GM21360 (cell line): Measurements from ENCODE around the gene OSBPL1A.

Experiments used
- ATAC-seq: cut with Tn5 transposase; IDR thresholded peaks from one replicate; pipeline ENCODE4 v1.9.1; 2021; ENCODE audit warnings: mild to moderate bottlenecking, moderate library complexity; ENCODE audit not compliant: unreplicated experiment

The OSBPL1A gene

DNA sequence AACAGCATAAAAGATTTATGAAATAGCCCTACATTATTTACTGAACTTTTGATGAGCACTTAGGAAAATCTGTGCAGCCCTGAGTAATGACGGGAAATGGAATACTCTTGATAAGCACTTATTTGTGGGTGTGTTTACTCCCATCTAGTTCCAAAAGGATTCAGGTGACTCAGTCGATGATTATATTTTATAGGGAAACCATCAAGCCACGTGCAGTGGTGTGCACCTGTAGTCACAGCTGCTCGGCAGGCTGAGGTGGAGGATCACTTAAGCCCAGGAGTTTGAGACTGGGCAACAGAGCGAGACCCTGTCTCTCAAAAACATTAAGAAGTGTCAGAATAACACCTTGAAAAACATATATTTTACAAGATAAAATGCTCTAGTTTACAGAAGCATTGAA lies 166.9 kb downstream of the OSBPL1A start:
- ATAC-seq = no peak

DNA sequence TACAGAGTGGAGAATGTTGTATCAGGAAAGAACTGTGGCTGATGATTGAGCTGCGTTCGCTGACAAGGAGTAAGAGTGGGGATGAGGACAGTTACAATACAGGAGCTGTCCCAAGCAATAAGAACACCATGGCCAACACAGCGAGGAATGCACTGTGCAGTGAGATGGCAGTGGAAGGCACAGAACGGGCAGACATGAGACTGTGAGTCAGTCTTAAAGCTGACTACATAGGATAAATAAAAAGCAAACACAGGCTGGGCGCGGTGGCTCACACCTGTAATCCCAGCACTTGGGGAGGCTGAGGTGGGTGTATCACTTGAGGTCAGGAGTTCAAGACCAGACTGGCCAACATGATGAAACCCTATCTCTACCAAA lies 169.0 kb downstream of the OSBPL1A start:
- ATAC-seq = no peak

DNA sequence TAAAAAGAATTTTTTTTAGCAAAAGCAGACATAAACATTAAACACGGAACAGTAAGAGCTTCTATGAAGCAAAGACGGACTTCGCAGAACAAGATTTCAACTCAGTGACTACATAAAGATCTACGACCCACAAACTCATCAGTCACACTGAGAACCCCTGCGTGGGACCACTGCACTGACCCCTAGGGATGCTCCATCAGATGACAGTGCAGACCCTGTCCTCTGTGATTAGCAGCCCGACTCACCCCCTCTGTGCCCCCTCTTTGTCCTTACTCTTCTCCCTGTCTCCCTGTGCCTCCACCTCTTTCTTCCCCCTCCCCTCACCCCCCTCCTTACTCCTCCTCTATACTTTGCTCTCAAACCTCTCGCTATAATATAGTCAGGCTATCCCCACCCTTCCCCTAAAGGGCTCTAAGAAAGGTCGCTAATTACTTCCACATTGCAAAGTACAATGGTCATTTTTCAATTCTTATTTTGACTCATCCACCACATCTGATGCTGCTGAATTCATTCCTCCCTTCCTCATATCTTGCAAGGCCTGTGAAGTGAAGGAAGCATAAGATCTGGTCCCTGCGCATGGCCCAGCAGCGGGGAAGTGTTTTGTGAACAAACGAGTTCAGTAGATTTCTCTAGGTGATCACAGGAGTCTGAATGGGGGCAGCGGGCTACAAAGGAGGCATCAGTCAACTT lies 169.5 kb downstream of the OSBPL1A start:
- ATAC-seq = no peak

GRCh38 chr18:24220318-24220688 lies 177.3 kb downstream of the OSBPL1A start:
- no peak for ATAC-seq

DNA sequence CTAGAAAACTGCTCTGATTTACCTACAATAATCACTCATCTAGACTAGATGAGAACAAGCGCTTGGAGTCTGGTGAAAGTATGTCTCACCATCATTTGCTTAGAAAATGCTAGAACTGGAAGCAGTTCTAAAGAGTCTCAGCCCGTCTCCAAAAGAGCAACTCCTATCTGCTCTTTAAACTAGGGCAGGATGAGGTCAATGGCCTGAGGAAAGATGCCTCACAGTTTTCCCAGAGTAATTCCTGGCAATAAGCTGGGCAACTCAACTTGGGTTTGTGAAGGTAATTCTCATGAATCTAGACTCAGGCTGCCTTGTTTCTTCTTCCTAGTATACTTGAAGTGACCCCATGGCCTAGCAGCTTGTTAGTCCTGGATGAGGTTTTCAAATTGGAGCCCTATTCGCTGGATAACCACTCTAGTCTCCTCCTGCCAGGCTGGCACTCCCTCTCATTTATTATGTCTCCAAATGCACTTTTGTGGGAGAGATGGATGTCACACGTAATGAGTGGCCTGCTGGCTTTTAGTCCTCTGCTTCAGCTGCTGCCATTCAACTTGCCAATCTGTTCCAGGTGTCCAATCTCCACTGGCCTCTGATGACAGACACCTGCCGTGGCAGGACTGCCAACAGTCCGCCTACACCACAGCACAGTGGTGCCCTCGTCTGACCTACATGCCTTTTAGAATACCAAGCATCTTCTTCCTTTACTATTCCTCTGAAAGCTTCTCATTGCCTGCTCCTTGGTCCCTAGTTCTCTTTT lies 177.9 kb downstream of the OSBPL1A start:
- ATAC-seq = no peak

GRCh38 chr18:24214913-24215312 lies 182.7 kb downstream of the OSBPL1A start:
- ATAC-seq = no peak

GRCh38 chr18:24214144-24214543 lies 183.5 kb downstream of the OSBPL1A start:
- no peak for ATAC-seq

DNA sequence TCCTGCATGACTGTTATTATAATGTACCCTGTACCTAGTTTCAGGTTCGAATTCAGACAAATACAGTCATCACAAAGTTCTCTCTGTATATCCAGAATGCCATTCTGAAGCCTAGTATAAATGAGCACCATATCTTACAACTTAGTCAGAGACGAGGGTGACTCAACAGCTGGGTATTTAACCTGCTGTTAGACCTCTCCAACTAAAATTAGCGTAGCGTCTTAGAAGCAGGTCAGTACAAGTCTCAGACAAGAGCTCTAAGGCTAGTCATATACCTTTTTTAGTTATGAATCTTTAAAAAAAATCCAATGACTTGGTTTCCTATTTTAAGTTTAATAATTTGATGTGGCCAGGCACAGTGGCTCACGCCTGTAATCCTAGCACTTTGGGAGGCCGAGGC lies 184.7 kb downstream of the OSBPL1A start:
- no peak for ATAC-seq

GRCh38 chr18:24209558-24209957 lies 188.1 kb downstream of the OSBPL1A start:
- no peak for ATAC-seq

- no peak for ATAC-seq
Measured at GRCh38 chr18:24208270-24209035, 189.2 kb downstream of the OSBPL1A start.

DNA sequence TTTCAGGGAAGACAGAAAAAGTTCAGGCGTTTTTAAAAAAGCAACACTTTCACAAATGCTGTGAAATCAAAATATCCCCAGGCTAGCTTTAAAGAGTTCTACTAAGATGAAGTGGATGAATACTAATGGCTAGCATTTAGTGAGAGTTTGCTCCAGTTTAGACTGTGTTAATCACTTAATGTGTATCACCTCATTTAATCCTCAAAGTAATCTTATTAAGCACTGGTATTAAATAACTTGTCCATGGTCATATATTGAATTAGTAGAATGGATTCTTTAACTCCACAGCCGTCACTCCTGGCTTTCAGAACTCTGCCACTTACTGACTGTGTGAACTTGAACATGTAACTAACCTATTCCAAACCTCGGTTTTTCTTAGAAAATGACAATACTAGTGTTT lies 192.7 kb downstream of the OSBPL1A start:
- ATAC-seq = no peak

GRCh38 chr18:24201699-24202687 lies 195.6 kb downstream of the OSBPL1A start:
- ATAC-seq = no peak

DNA sequence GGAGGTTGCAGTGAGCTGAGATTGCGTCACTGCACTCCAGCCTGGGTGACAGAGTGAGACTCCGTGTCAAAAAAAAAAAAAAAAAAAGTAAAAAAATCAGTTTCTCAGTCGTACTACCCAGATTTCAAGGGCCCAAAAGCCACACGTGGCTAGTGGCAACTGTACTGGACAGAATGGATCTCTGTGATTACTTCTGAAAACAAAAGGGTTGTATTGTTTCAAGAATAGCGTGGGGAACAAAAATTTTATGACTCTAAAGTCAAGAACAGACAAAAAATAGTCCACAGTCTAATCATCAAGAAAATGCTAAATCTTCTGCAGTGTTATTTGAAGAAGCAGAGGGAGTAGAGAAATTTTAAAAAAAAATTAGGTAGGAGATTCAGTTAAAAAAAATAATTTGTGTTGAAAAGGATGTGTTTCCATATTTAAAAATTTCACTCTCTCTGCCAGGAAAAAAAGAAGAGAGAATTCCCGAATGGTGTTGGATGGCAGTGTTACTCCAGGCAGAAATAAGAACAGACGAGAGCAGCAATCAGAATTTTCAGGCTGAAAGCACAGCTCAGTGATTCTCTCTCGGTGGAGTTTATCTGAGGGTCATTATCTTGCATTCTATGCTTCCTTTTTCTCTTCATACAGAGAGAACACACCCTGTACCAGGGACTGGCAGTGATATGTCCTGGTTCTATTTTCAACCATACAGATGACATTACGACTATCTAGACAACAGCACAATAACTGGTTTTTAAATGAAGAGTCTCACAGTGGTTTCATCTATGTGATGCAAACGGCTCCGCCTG lies 196.9 kb downstream of the OSBPL1A start:
- no peak for ATAC-seq

DNA sequence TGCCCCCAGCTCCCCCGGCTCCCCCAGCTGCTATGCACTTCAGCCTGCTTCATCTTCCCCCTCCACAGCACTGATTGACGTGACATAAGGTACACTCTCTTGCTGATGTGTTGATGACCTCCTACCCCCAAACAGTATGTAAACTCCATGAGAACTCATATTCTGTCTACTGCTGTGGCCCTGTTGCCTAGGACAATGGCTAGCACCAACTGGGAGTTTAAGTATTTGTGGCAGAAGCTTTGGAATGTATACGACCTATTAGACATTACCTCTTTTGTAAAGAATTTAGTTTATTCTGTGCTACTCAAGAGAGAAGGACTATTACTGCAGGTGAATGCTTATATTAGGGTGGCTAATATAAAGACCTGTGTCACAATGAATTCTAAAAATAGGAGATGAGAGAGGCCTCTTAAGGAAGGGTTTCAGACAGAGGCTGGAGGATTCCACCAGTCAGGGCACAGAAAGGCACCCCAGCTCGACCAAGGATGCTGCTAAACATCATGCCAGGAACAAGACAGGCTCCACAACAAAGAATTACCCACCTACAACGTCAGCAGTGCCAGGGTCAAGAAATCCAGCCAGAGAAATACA lies 198.2 kb downstream of the OSBPL1A start:
- ATAC-seq = no peak

DNA sequence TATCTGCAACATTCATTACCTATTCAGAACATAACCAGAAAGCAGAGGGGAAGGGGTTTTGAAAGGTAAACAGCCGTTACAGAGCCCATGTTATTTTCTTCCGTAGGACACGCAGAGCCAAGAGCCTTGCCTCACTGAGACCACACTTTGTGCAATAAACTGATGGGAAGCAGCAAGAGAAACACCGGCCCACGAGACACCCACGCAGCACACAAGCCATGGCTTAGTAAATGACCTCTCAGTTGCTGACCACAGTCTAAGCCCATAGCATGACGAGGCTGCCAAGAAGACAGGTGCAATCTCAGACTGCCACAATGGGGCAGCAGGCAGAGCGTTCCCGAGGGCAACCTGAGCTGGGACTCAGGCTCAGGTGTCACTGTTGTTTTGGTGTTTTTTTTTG lies 199.2 kb downstream of the OSBPL1A start:
- ATAC-seq = no peak

DNA sequence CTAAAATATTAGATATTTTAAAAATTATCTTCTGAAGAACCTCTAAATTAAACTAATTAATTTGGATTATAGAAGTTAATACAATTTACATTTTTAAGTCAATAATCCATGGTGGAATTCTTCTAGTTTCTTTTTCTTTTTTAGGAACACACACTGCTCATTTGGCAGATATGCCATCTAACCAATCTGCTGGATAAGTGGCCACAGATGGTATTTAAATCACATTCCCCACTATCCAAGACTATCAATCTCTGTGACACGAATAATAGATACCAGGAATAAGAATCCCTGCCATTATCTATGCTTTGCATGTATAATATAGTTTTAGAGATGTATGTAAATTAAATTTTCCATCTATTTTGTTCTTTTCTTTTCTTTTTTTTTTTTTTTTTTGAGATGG lies 200.2 kb downstream of the OSBPL1A start:
- no peak for ATAC-seq

DNA sequence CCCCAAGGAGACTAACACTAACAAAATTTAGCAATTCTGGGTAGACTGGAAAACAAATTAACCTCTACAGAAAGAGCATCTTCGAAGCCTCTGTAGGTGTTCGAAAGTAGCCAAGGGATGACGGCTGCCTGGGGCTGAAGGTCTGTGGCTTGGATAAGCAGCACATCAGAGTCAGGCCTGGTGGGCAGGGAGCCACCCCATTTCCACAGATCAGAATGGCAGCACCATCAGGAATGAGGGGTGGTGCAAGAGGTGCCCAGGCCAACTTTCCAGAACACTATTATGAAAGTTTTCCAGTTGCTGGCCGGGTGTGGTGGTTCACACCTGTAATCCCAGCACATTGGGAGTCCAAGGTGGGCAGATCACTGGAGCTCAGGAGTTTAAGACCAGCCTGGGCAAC lies 200.9 kb downstream of the OSBPL1A start:
- no peak for ATAC-seq

GRCh38 chr18:24195296-24196053 lies 202.1 kb downstream of the OSBPL1A start:
- no peak for ATAC-seq

- ATAC-seq = no peak
Measured at GRCh38 chr18:24190590-24190989, 207.0 kb downstream of the OSBPL1A start.
